Measurements from ENCODE around the gene BRSK2.

DNA sequence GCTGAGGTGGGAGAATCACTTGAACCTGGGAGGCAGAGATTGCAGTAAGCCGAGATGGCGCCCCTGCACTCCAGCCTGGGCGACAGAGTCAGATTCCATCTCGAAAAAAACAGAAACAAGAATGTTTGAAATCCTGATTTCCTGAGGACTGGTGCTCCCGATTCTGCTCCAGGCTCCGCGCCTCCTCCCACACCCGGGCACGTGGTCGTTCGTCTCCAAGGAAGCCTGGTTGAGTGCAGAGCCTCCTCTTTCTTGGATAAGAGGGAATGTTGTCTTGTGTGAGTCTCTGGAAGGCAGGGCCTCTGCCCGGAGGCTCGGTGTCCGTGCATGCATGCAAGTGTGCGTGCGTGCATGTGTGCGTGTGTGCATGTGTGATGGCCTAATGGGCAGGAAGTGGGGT is 30.1 kb downstream of the BRSK2 start:
- TF ChIP-seq TCF12 (IDR thresholded peaks at IDR 0.05) (no peak), POLR2AphosphoS5 (IDR thresholded peaks at IDR 0.05; ENCODE audit: low read depth, low read length) (no peak), RAD21 (IDR thresholded peaks at IDR 0.05; ENCODE audit: low read length) (no peak), EZH2phosphoT487 (IDR thresholded peaks at IDR 0.05; ENCODE audit: borderline replicate concordance, low read depth) (no peak), FOXM1 (IDR thresholded peaks at IDR 0.05; ENCODE audit: low read depth) (no peak), SMC3 (IDR thresholded peaks at IDR 0.05; ENCODE audit: low read depth, low read length) (no peak), RXRA (IDR thresholded peaks at IDR 0.05; ENCODE audit: borderline replicate concordance, low read depth) (no peak), TAF1 (IDR thresholded peaks at IDR 0.05; ENCODE audit: borderline replicate concordance, low read depth, low read length) (no peak), YY1 (IDR thresholded peaks at IDR 0.05; ENCODE audit: low read depth) (no peak), MXI1 (IDR thresholded peaks at IDR 0.05; ENCODE audit: low read depth, low read length) (no peak)
- TF ChIP-seq, protein P1, sequence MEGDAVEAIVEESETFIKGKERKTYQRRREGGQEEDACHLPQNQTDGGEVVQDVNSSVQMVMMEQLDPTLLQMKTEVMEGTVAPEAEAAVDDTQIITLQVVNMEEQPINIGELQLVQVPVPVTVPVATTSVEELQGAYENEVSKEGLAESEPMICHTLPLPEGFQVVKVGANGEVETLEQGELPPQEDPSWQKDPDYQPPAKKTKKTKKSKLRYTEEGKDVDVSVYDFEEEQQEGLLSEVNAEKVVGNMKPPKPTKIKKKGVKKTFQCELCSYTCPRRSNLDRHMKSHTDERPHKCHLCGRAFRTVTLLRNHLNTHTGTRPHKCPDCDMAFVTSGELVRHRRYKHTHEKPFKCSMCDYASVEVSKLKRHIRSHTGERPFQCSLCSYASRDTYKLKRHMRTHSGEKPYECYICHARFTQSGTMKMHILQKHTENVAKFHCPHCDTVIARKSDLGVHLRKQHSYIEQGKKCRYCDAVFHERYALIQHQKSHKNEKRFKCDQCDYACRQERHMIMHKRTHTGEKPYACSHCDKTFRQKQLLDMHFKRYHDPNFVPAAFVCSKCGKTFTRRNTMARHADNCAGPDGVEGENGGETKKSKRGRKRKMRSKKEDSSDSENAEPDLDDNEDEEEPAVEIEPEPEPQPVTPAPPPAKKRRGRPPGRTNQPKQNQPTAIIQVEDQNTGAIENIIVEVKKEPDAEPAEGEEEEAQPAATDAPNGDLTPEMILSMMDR (IDR thresholded peaks at IDR 0.05) = no peak
- TF ChIP-seq, protein P2, sequence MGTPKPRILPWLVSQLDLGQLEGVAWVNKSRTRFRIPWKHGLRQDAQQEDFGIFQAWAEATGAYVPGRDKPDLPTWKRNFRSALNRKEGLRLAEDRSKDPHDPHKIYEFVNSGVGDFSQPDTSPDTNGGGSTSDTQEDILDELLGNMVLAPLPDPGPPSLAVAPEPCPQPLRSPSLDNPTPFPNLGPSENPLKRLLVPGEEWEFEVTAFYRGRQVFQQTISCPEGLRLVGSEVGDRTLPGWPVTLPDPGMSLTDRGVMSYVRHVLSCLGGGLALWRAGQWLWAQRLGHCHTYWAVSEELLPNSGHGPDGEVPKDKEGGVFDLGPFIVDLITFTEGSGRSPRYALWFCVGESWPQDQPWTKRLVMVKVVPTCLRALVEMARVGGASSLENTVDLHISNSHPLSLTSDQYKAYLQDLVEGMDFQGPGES (IDR thresholded peaks at IDR 0.05; ENCODE audit: low read depth, low read length) = no peak
- TF ChIP-seq, protein P3, sequence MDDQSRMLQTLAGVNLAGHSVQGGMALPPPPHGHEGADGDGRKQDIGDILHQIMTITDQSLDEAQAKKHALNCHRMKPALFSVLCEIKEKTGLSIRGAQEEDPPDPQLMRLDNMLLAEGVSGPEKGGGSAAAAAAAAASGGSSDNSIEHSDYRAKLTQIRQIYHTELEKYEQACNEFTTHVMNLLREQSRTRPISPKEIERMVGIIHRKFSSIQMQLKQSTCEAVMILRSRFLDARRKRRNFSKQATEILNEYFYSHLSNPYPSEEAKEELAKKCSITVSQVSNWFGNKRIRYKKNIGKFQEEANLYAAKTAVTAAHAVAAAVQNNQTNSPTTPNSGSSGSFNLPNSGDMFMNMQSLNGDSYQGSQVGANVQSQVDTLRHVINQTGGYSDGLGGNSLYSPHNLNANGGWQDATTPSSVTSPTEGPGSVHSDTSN (IDR thresholded peaks at IDR 0.05) = no peak
- TF ChIP-seq, protein P4, sequence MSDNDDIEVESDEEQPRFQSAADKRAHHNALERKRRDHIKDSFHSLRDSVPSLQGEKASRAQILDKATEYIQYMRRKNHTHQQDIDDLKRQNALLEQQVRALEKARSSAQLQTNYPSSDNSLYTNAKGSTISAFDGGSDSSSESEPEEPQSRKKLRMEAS (IDR thresholded peaks at IDR 0.05; ENCODE audit: low read depth) = no peak
